Diencephalon (tissue), 1 donor: Measurements from ENCODE around the gene MCRIP1. TPM values are rescaled to one million over a fixed set of nuclear protein-coding genes. Genes with fewer than 3 reads are reported as not detected.

Source experiments
- total RNA-seq: library from RNA; depleted of rRNA; stranded (reverse); fragments of >200 nt; gene quantifications from one replicate; pipeline ENCODE4 v1.2.3, GENCODE V29; 2014

The MCRIP1 gene, protein sequence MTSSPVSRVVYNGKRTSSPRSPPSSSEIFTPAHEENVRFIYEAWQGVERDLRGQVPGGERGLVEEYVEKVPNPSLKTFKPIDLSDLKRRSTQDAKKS
- total RNA-seq = 88.1 TPM

DNA sequence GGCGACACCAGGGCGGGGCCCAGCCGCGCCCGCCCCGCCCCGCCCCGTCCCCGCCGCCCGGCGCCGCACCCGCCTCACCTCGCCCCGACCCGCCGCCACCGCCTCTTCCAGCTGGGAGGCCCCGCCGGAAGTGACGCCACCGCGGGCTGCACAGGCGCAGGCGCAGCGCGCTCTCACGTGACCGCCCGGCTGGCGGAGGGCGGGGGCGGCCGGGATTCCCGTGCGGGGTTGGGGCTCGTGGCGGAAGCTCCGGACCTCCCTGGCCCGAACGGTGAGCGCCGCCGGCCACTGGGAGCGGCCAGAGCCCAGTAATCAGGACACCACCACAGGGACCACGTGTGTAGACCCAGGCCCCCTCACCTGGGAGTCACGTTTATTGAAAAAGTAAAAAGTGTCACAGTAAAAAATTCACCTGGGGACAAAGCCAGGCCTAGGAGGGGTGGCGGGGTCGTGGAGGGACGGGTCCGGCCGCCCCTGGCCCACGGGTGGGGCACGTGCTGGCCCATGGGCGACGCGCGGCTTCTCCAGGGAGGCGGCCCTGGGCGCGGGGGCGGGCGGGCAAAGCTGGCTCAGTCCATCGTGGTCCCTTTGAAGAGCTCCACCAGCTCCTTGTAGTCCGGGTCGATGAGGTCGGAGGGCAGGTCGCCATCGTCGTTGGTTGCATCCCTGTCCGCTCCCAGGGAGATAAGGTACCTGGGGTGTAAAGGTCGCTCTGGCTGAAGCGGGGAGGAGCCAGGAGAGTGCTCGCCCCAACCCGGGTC lies at the start of gene MCRIP1:
MCRIP1 (minus strand) TSS at position 132 of the 761 bp plus-strand sequence. CDS start 8,785 bp downstream, outside the sequence.

DNA sequence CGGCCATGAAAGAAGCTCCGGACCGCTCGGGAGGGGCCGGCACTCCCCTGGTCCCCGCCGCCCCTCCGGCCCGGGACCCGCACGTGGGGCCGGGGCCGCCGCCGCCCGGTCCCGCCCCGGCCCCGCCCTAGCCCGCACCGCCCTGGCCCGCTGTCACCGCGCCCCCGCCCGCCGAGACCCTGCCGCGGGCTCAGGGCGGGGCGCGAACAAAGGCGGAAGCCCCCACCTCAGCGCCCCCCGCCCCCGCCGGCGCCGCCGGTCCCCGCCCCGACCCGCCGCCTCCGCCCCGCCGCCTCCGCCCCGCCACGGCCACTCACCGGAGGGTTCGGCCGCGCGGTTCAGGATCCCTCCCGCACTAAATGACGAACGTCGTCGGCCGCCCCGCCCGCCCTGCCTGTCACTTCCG lies 37.9 kb upstream of the MCRIP1 start, which contains the start of gene ARHGDIA:
ARHGDIA (minus strand) TSS at position 357 of the 406 bp plus-strand sequence. CDS start 1,407 bp downstream, outside the sequence.

DNA sequence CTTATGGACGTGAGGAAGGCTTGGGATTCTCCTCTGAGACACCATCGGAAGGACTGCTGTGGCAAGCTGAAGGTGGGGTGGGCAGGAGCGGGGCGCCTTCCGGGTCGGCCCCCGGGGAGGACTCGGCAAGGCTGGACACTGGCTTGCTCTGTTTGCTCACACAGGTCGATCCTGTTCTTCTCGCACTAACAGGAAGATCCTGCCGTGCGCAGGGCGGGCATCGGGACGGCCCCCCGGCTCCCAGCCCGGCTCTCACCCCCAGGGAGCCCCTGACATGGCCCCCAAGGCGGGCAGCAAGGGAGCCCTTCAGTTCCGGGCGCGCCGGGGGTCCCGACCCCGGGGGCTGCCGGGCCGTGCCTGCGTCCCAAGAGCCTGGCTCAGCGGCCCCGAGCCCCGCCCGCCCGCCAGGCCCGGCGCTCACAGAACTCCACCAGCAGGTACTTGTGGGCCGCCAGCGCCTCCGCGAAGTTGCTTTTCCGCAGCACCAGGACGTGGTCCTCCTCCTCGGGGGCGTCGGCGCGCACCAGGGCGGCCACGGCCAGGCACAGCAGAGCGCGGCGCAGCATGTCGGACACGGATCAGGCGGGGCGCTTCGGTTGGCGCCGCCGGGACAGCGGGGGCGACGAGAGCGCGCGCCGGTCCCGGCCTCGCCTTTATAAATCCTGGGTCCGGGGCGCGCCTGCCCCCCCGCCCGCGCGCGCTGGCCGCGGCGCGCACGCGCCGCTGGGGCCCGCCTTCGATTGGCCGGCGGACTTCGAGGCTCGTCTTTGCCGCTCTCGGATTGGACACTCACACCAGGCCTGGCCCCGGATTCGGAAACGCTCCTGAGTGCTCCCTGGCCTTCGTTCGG lies 27.0 kb upstream of the MCRIP1 start, which contains the start of gene P4HB:
P4HB (minus strand) TSS at position 630 of the 850 bp plus-strand sequence; CDS start at position 566, 64 bp downstream.

DNA sequence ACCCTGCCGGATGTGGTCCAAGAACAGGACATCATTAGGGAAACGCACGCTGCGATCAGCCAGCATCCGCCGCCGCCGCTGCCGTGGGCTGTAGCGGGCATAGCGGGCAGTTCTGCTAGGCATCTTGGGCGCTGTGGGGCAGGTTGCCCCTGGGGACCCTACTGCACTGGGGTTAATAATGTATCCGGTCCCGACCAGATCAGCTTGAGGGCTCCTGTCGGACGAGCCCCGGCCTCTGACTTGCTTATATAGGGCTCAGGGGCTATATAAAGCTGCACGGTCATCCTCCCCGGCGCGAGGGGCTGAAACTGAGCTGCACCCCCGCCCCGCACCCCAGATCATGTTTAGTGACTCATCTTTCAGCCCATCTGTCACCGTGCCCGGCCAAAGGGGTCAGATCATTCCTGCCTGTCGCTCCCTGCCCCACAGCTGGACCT lies 1.8 kb upstream of the MCRIP1 start, which contains the start of gene PPP1R27:
PPP1R27 (minus strand) TSS at position 220 of the 437 bp plus-strand sequence; CDS start at position 123, 97 bp downstream.

DNA sequence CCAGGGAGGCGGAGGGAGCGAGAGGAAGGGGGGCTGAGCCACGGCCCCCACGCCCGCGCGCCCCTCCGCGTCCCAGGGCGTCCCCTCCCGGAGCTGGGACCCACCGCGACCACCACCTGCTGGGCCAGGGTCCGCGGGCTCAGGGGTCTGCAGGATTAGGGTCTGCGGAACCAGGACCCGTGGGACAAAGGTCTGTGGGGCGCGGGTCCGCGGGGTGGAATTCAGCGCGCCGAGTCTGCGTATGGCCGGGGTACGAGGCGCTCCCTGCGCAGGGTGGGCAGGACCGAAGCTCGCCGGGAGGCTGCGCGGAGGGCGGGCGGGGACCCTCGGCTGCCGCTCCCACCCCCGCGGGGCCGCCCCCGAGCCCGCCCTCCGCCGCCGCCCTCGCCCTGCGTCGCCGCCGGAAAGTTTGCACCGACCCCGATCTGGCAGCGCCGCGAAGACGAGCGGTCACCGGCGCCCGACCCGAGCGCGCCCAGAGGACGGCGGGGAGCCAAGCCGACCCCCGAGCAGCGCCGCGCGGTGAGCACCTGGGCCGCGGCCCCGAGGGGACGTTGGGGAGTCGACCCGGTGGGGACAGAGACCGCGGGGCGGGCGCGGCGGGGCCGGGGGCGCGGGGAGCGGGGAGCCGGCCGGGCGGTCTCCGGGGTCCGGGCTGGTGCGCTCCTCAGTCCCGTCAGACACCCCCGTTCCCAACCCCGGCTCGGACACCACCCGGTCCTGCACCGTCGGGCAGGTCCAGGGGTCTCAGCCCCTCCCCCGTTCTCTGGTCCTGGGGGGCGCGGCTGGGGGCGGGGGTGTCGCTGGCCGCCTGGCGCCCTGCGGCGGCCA lies 29.1 kb downstream of the MCRIP1 start, which contains the start of gene GCGR:
GCGR (plus strand) TSS at position 423 of the 831 bp plus-strand sequence. CDS start 4,869 bp downstream, outside the sequence.

Other genes starting within 250 kb of the MCRIP1 start
- 48.0 TPM for gene NPLOC4, start 196.2 kb downstream of the MCRIP1 start, total RNA-seq
- 0.23 TPM for gene TSPAN10, start 196.1 kb downstream of the MCRIP1 start, total RNA-seq
- gene PDE6G, start 176.7 kb downstream of the MCRIP1 start, total RNA-seq = not detected
- 9.9 TPM for gene OXLD1, start 166.7 kb downstream of the MCRIP1 start, total RNA-seq
- 7.6 TPM for gene CCDC137, start 166.6 kb downstream of the MCRIP1 start, total RNA-seq
- 43.1 TPM for gene ARL16, start 149.5 kb downstream of the MCRIP1 start, total RNA-seq
- gene HGS, start 149.3 kb downstream of the MCRIP1 start, total RNA-seq = 47.1 TPM
- gene MRPL12, start 129.9 kb downstream of the MCRIP1 start, total RNA-seq = 8.5 TPM
- 13.6 TPM for gene SLC25A10, start 121.0 kb downstream of the MCRIP1 start, total RNA-seq
- gene GCGR, start 29.1 kb downstream of the MCRIP1 start, total RNA-seq = not detected
- gene PPP1R27, start 1.8 kb upstream of the MCRIP1 start, total RNA-seq = not detected
- gene P4HB, start 27.2 kb upstream of the MCRIP1 start, total RNA-seq = 90.9 TPM
- gene ARHGDIA, start 38.0 kb upstream of the MCRIP1 start, total RNA-seq = 33.2 TPM
- gene ALYREF, start 58.3 kb upstream of the MCRIP1 start, total RNA-seq = 80.3 TPM
- gene ANAPC11, start 58.4 kb upstream of the MCRIP1 start, total RNA-seq = 69.2 TPM
- 4.2 TPM for gene NPB, start 68.9 kb upstream of the MCRIP1 start, total RNA-seq
- 28.8 TPM for gene PCYT2, start 78.1 kb upstream of the MCRIP1 start, total RNA-seq
- gene SIRT7, start 84.9 kb upstream of the MCRIP1 start, total RNA-seq = 9.0 TPM
- gene MAFG, start 94.4 kb upstream of the MCRIP1 start, total RNA-seq = 18.5 TPM
- gene PYCR1, start 104.0 kb upstream of the MCRIP1 start, total RNA-seq = 27.5 TPM
- 1.8 TPM for gene MYADML2, start 113.9 kb upstream of the MCRIP1 start, total RNA-seq
- 0.69 TPM for gene NOTUM, start 127.9 kb upstream of the MCRIP1 start, total RNA-seq
- 22.6 TPM for gene ASPSCR1, start 144.3 kb upstream of the MCRIP1 start, total RNA-seq
- gene CENPX, start 189.6 kb upstream of the MCRIP1 start, total RNA-seq = 29.8 TPM
- 11.3 TPM for gene LRRC45, start 190.0 kb upstream of the MCRIP1 start, total RNA-seq
- 122 TPM for gene RAC3, start 198.4 kb upstream of the MCRIP1 start, total RNA-seq
- gene DCXR, start 204.4 kb upstream of the MCRIP1 start, total RNA-seq = 33.7 TPM
- 20.1 TPM for gene RFNG, start 218.5 kb upstream of the MCRIP1 start, total RNA-seq
- 84.0 TPM for gene GPS1, start 218.6 kb upstream of the MCRIP1 start, total RNA-seq
- 20.1 TPM for gene DUS1L, start 232.5 kb upstream of the MCRIP1 start, total RNA-seq